A549 (cell line): ENCODE data around the gene SNRNP70. TPM values are rescaled to one million over a fixed set of nuclear protein-coding genes. Genes with fewer than 3 reads are reported as not detected.

ENCODE experiments used
- ATAC-seq, 2 experiments: fragments of 200-7000 bp in 1 of 2; fragments of >200 bp in 1 of 2; cut with Nextera tagmentation in 1 of 2; cut with Tn5 transposase in 1 of 2; 3 replicates each; pipeline versions ENCODE4 v1.8.0 to v1.9.1; 2018 to 2020; ENCODE audit warnings: mild to moderate bottlenecking in 1 of 2, moderate library complexity in 1 of 2
- CTCF ChIA-PET: fragments of 300-600 bp; sonication (Branson Sonifier 250); formaldehyde crosslinking; extraction: SDS; loops from one replicate; lab custom pipeline; 2021; ENCODE audit warnings: antibody characterized with exemption, inconsistent platforms; lab: Yijun Ruan, JAX
- POLR2A ChIA-PET: fragments of 350-600 bp; formaldehyde crosslinking; extraction: SDS; loops from one replicate; lab custom pipeline; 2021; ENCODE audit warnings: antibody characterized with exemption, inconsistent platforms; lab: Yijun Ruan, JAX
- DNase-seq, 2 experiments: peaks; one replicate each; pipeline versions ENCODE4 v3.0.0 to v3.0.0-alpha.2; 2011 to 2016; ENCODE audit warnings: low read depth in 1 of 2, low spot score in 1 of 2
- FAIRE-seq: peaks from 2 replicates; lab custom pipeline; 2011; peaks lifted over from hg19 to GRCh38; lab: Jason Lieb, UNC
- H3K27ac ChIP-seq, 2 experiments: fragments of >200 bp; sonication (Bioruptor Twin); formaldehyde crosslinking; 3 replicates each; pipeline ENCODE4 v1.5.1; 2016 to 2017
- H3K4me1 ChIP-seq: fragments of >200 bp; sonication (Bioruptor Twin); formaldehyde crosslinking; 3 replicates; pipeline ENCODE4 v1.6.1; 2016
- H3K4me2 ChIP-seq: fragments of >200 bp; sonication (Bioruptor Twin); formaldehyde crosslinking; 3 replicates; pipeline ENCODE4 v1.6.1; 2016
- H3K4me3 ChIP-seq: fragments of >200 bp; sonication (Bioruptor Twin); formaldehyde crosslinking; 3 replicates; pipeline ENCODE4 v1.5.1; 2016
- H3K9me3 ChIP-seq: fragments of >200 bp; sonication (Bioruptor Twin); formaldehyde crosslinking; 3 replicates; pipeline ENCODE4 v1.6.1; 2016
- ATOH8 ChIP-seq: fragments of 250-450 bp; sonication (Bioruptor Pico); IDR thresholded peaks from 2 replicates; pipeline ENCODE4 v1.5.0; 2020; ENCODE audit warnings: low read depth, mild to moderate bottlenecking, moderate library complexity
- BHLHE40 ChIP-seq: IDR thresholded peaks from 2 replicates; pipeline ENCODE4 v1.6.1; 2012; ENCODE audit warnings: low read depth, low read length, inconsistent platforms
- CBX8 ChIP-seq: fragments of 200-600 bp; sonication (generic); IDR thresholded peaks from 2 replicates; pipeline ENCODE4 v1.6.1; 2016
- CHD4 ChIP-seq: fragments of 200-600 bp; sonication (generic); IDR thresholded peaks from 2 replicates; pipeline ENCODE4 v1.6.1; 2016; ENCODE audit warnings: antibody characterized with exemption, mild to moderate bottlenecking, borderline replicate concordance
- E2F6 ChIP-seq: IDR thresholded peaks from 2 replicates; pipeline ENCODE4 v1.6.1; 2012; ENCODE audit warnings: low read depth, borderline replicate concordance
- EHF ChIP-seq: fragments of 250-450 bp; sonication (Bioruptor Pico); IDR thresholded peaks from 2 replicates; pipeline ENCODE4 v1.5.0; 2020; ENCODE audit warnings: mild to moderate bottlenecking
- EP300 ChIP-seq, 2 experiments: fragments of >200 bp; sonication (Bioruptor Twin); formaldehyde crosslinking; IDR thresholded peaks; 2 replicates in 1 of 2; 3 replicates in 1 of 2; pipeline ENCODE4 v1.6.1; 2016 to 2017
- FOSL2 ChIP-seq, 2 experiments: fragments of 450-650 bp in 1 of 2; fragments of >200 bp in 1 of 2; sonication (Bioruptor Twin) in 1 of 2; formaldehyde crosslinking; IDR thresholded peaks; 2 replicates each; pipeline versions ENCODE4 v1.5.0 to v1.6.1; 2016 to 2020; ENCODE audit warnings: mild to moderate bottlenecking in 1 of 2, moderate library complexity in 1 of 2
- FOXS1 ChIP-seq: fragments of 250-450 bp; sonication (Bioruptor Pico); IDR thresholded peaks from 2 replicates; pipeline ENCODE4 v1.5.0; 2020; ENCODE audit warnings: mild to moderate bottlenecking, moderate library complexity
- HOXA7 ChIP-seq: fragments of 250-450 bp; sonication (Bioruptor Pico); IDR thresholded peaks from 2 replicates; pipeline ENCODE4 v1.5.0; 2020; ENCODE audit warnings: mild to moderate bottlenecking, moderate library complexity
- HOXB5 ChIP-seq: fragments of 250-450 bp; sonication (Bioruptor Pico); IDR thresholded peaks from 2 replicates; pipeline ENCODE4 v1.5.0; 2020; ENCODE audit warnings: mild to moderate bottlenecking, moderate library complexity
- JUN ChIP-seq, 2 experiments: fragments of >200 bp; sonication (Bioruptor Twin); formaldehyde crosslinking; IDR thresholded peaks; 2 replicates in 1 of 2; 3 replicates in 1 of 2; pipeline ENCODE4 v1.6.1; 2016 to 2017
- KDM1A ChIP-seq: fragments of 200-600 bp; sonication (generic); IDR thresholded peaks from 2 replicates; pipeline ENCODE4 v1.6.1; 2016; ENCODE audit warnings: low read depth, mild to moderate bottlenecking
- KDM5A ChIP-seq: fragments of 200-600 bp; sonication (generic); IDR thresholded peaks from 2 replicates; pipeline ENCODE4 v1.6.1; 2016; ENCODE audit warnings: antibody characterized with exemption, mild to moderate bottlenecking
- MAZ ChIP-seq: fragments of 150-350 bp; IDR thresholded peaks from 2 replicates; pipeline ENCODE4 v1.6.1; 2014; ENCODE audit warnings: antibody characterized with exemption, low read depth, low read length, borderline replicate concordance
- MYC ChIP-seq: IDR thresholded peaks from 2 replicates; pipeline ENCODE4 v1.6.1; 2012; ENCODE audit warnings: mild to moderate bottlenecking, inconsistent platforms, low read length, improper control_type of control experiment, borderline replicate concordance
- NFE2L2 ChIP-seq: fragments of 150-350 bp; conservative IDR thresholded peaks from 2 replicates; pipeline ENCODE4 v1.6.1; 2014; ENCODE audit warnings: low read length
- POLR2A ChIP-seq: IDR thresholded peaks from 2 replicates; pipeline ENCODE4 v1.6.1; 2012; ENCODE audit warnings: mild to moderate bottlenecking, low read length
- RFX5 ChIP-seq: fragments of 450-650 bp; IDR thresholded peaks from 2 replicates; pipeline ENCODE4 v1.7.1; 2014; ENCODE audit warnings: antibody characterized with exemption, mild to moderate bottlenecking, moderate library complexity
- SMC3 ChIP-seq: fragments of >200 bp; sonication (Bioruptor Twin); formaldehyde crosslinking; IDR thresholded peaks from 3 replicates; pipeline ENCODE4 v1.6.1; 2018; ENCODE audit warnings: inconsistent platforms
- TFCP2L1 ChIP-seq: fragments of 250-450 bp; sonication (Bioruptor Pico); IDR thresholded peaks from 2 replicates; pipeline ENCODE4 v1.5.0; 2021; ENCODE audit warnings: mild to moderate bottlenecking
- TP53 ChIP-seq: fragments of 250-450 bp; sonication (Bioruptor Pico); IDR thresholded peaks from 2 replicates; pipeline ENCODE4 v1.5.0; 2021; ENCODE audit warnings: mild to moderate bottlenecking, moderate library complexity
- ZNF302 ChIP-seq: fragments of 250-450 bp; sonication (Bioruptor Pico); IDR thresholded peaks from 2 replicates; pipeline ENCODE4 v1.9.0; 2021; ENCODE audit warnings: inconsistent platforms, mild to moderate bottlenecking, moderate library complexity
- ZSCAN20 ChIP-seq: fragments of 250-450 bp; sonication (Bioruptor Pico); IDR thresholded peaks from 2 replicates; pipeline ENCODE4 v1.8.0; 2022; ENCODE audit warnings: mild to moderate bottlenecking, moderate library complexity
- WGBS: methylation state at CpG from one replicate; pipeline ENCODE4 v1.1.6; 2017; ENCODE audit errors: missing lambda C conversion rate; 5-methylcytosine and 5-hydroxymethylcytosine counted together
- polyA plus RNA-seq, 4 experiments: library from polyadenylated mRNA; depleted of rRNA in 3 of 4; stranded (reverse); fragments of >200 nt; fragmentation: RNase III in 1 of 4; extraction: RNeasy Plus Mini Kit Qiagen cat#74134 plus additional on column Dnase treatment in 1 of 4; gene quantifications; 2 replicates in 3 of 4; 3 replicates in 1 of 4; pipeline ENCODE4 v1.2.3, GENCODE V29; 2011 to 2017
- TF ChIP-seq, protein P1 (sequence below): fragments of >200 bp; sonication (Bioruptor Twin); formaldehyde crosslinking; IDR thresholded peaks from 3 replicates; pipeline ENCODE4 v1.6.1; 2016

The SNRNP70 gene
- polyA plus RNA-seq, 2 of the 4 experiments (the other 2 are of a cell fraction): 214 to 350 TPM

GRCh38 chr19:49084206-49085019, 838 bp upstream of the SNRNP70 start:
- peaks cover 20% of the 10 kb centered on the region for H3K4me1 ChIP-seq
- ATAC-seq (peak in 1 of 2 experiments; percentile 21; a peak in 4 of 6 replicates), FAIRE-seq (no peak), DNase-seq (no peak)
- WGBS: 78% methylated on average over 26 of the region's 26 CpGs
- ChIA-PET CTCF (interaction anchor here (0.8 to 2.6 kb wide), 6 partner anchors 10 to 141 kb away, joined by 3 to 13 read pairs (median 6); partner anchors contain the start of genes KCNA7 and LIN7B), POLR2A (no interaction called here)
- peak overlapping the region; percentile 73 for H3K4me2 ChIP-seq
- H3K27ac ChIP-seq: peak overlapping the region; percentile 88 to 91
- no peaks in the 10 kb centered on the region for H3K9me3 ChIP-seq
- TF ChIP-seq HOXB5 (CRISPR knock-in tag) (no peak), MAZ (no peak), CBX8 (no peak), ATOH8 (CRISPR knock-in tag) (no peak), EP300 (IDR thresholded peaks at IDR 0.05) (no peak), CHD4 (no peak), ZNF302 (CRISPR knock-in tag) (no peak), SMC3 (no peak), FOXS1 (no peak), TP53 (no peak), KDM1A (no peak), HOXA7 (CRISPR knock-in tag) (no peak), NFE2L2 (no peak), JUN (IDR thresholded peaks at IDR 0.05) (no peak)
- TF ChIP-seq, protein P1, sequence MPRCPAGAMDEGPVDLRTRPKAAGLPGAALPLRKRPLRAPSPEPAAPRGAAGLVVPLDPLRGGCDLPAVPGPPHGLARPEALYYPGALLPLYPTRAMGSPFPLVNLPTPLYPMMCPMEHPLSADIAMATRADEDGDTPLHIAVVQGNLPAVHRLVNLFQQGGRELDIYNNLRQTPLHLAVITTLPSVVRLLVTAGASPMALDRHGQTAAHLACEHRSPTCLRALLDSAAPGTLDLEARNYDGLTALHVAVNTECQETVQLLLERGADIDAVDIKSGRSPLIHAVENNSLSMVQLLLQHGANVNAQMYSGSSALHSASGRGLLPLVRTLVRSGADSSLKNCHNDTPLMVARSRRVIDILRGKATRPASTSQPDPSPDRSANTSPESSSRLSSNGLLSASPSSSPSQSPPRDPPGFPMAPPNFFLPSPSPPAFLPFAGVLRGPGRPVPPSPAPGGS: no peak
- peak overlapping the region; percentile 27; the same call in 2 of the 3 replicates for H3K4me3 ChIP-seq

DNA sequence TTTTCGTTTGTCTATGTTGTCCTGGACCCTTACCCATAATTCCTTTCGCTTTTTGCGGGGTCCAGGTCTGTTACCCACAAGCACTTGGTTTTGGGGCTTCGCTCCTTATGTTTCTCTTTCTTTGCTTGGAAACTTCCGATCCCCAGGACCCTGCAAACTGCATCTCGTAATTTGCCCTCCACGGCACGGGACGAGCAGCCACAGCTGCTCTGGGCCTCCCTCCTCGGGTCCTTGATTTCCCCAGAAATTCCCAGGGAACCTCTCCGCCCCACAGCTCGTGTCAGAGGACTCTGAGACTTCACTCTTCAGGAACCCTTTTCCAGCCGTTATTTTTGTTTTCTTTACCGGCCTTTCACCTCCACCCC, 599 bp downstream of the SNRNP70 start:
- H3K4me1 ChIP-seq: peaks cover 20% of the 10 kb centered on the region
- ChIA-PET CTCF (interaction anchor here (0.7 to 12.7 kb wide), 7 partner anchors 9 to 122 kb away, joined by 3 to 149 read pairs (median 13); no protein-coding TSS in a partner anchor), POLR2A (no interaction called here)
- no peaks in the 10 kb centered on the region for H3K9me3 ChIP-seq
- under 1% methylated on average over 14 of the region's 14 CpGs for WGBS
- ATAC-seq (peak; percentile 1 to 4; a peak in 2 of 6 replicates), FAIRE-seq (peak; percentile 13), DNase-seq (no peak)
- H3K27ac ChIP-seq: peak overlapping the region; percentile 88 to 91
- H3K4me2 ChIP-seq: peak overlapping the region; percentile 96
- peak overlapping the region; percentile 73 for H3K4me3 ChIP-seq
- no peak for TF ChIP-seq ZSCAN20 (CRISPR knock-in tag)
- TF ChIP-seq POLR2A: no peak
- no peak for TF ChIP-seq FOSL2 (IDR thresholded peaks at IDR 0.05)
- no peak for TF ChIP-seq FOSL2 (CRISPR knock-in tag; IDR thresholded peaks at IDR 0.05)
- TF ChIP-seq BHLHE40: 0 out of 2 replicates have a peak, but pooled peaks have one; percentile 21
- TF ChIP-seq KDM5A: peak; percentile 48; the same call in 1 of the 2 replicates
- TF ChIP-seq EHF (CRISPR knock-in tag): 0 out of 2 replicates have a peak, but pooled peaks have one; percentile 25

GRCh38 chr19:49086296-49086695, 1.0 kb downstream of the SNRNP70 start:
- Histone ChIP-seq H3K9me3 (no peaks in the 10 kb centered on the region), H3K4me2 (peak overlapping the region; percentile 96), H3K27ac (peak overlapping the region; percentile 88 to 91), H3K4me1 (peaks cover 20% of the 10 kb centered on the region), H3K4me3 (peak overlapping the region; percentile 73)
- ATAC-seq: no peak
- POLR2A ChIA-PET: no interaction called here
- no peak for TF ChIP-seq E2F6
- TF ChIP-seq RFX5: no peak
- TF ChIP-seq MYC: no peak
- no peak for TF ChIP-seq TFCP2L1 (CRISPR knock-in tag)
- TF ChIP-seq ATOH8 (CRISPR knock-in tag): no peak
- DNase-seq: no peak
- WGBS: 5% methylated on average over 11 of the region's 11 CpGs
- no peak for FAIRE-seq
- CTCF ChIA-PET: interaction anchor here (0.6 to 12.7 kb wide), 8 partner anchors 9 to 140 kb away, joined by 4 to 149 read pairs (median 11); no protein-coding TSS in a partner anchor
